GM12878 (cell line): Measurements from ENCODE around the gene DIAPH3. TPM values are rescaled to one million over a fixed set of nuclear protein-coding genes. Genes with fewer than 3 reads are reported as not detected.

ENCODE experiments used
- ATAC-seq: fragments of 200-7000 bp; cut with Tn5 transposase; 3 replicates; pipeline ENCODE4 v1.9.1; 2020; ENCODE audit warnings: mild to moderate bottlenecking, moderate library complexity
- BruUV-seq: library from RNA; stranded (reverse); fragments of 400-500 nt; replicated peaks from 2 replicates; lab custom pipeline; 2021; lab: Mats Ljungman, UMichigan
- CTCF ChIA-PET: fragments of 300-600 bp; sonication (Branson Sonifier 250); formaldehyde crosslinking; extraction: SDS; loops from one replicate; lab custom pipeline; 2021; ENCODE audit warnings: inconsistent platforms; lab: Yijun Ruan, JAX
- POLR2A ChIA-PET: fragments of 350-600 bp; formaldehyde crosslinking; extraction: SDS; loops from one replicate; lab custom pipeline; 2021; ENCODE audit warnings: inconsistent platforms; lab: Charles Lee
- RAD21 ChIA-PET: fragments of 300-600 bp; sonication (Branson Sonifier 250); formaldehyde crosslinking; loops from one replicate; lab custom pipeline; 2023; ENCODE audit warnings: antibody characterized with exemption; ENCODE audit not compliant: unreplicated experiment; lab: Charles Lee
- SMC1A ChIA-PET: fragments of 300-600 bp; sonication (Branson Sonifier 250); formaldehyde crosslinking; loops from one replicate; lab custom pipeline; 2023; ENCODE audit not compliant: unreplicated experiment, uncharacterized antibody; lab: Charles Lee
- DNase-seq: peaks from one replicate; pipeline ENCODE4 v3.0.0-alpha.2; 2011; ENCODE audit warnings: low read depth, low spot score
- FAIRE-seq: peaks from 3 replicates; lab custom pipeline; 2011; peaks lifted over from hg19 to GRCh38; lab: Jason Lieb, UNC
- H2AFZ ChIP-seq: 2 replicates; pipeline ENCODE4 v1.6.0; 2011; ENCODE audit warnings: low read depth, low read length, control low read depth; ENCODE audit not compliant: control insufficient read depth
- H3K27ac ChIP-seq: 2 replicates; pipeline ENCODE4 v1.5.1; 2011; ENCODE audit warnings: control low read depth; ENCODE audit not compliant: control insufficient read depth, insufficient read depth
- H3K27me3 ChIP-seq, 2 experiments: replicated peaks in 1 of 2; 2 replicates each; pipeline versions ENCODE4 v1.6.0 to v1.6.1; 2011; ENCODE audit warnings: low read length in 1 of 2; ENCODE audit not compliant: control insufficient read depth in 2 of 2, insufficient read depth in 2 of 2
- H3K36me3 ChIP-seq, 2 experiments: 2 replicates each; pipeline ENCODE4 v1.5.1; 2011; ENCODE audit warnings: low read length in 1 of 2; ENCODE audit not compliant: control insufficient read depth in 2 of 2, insufficient read depth in 2 of 2
- H3K4me1 ChIP-seq: 2 replicates; pipeline ENCODE4 v1.6.1; 2011; ENCODE audit warnings: mild to moderate bottlenecking, low read length, moderate library complexity, mixed read lengths; ENCODE audit not compliant: control insufficient read depth, insufficient read depth
- H3K4me2 ChIP-seq: 2 replicates; pipeline ENCODE4 v1.6.0; 2011; ENCODE audit warnings: control low read depth; ENCODE audit not compliant: control insufficient read depth, insufficient read depth
- H3K4me3 ChIP-seq: fragments of 200-600 bp; sonication (generic); 2 replicates; pipeline ENCODE4 v1.5.1; 2016
- H3K79me2 ChIP-seq: 2 replicates; pipeline ENCODE4 v1.6.0; 2011; ENCODE audit warnings: low read length; ENCODE audit not compliant: control insufficient read depth, insufficient read depth
- H3K9ac ChIP-seq: 2 replicates; pipeline ENCODE4 v1.8.0; 2011; ENCODE audit warnings: low read length, control low read depth, mixed read lengths; ENCODE audit not compliant: control insufficient read depth, insufficient read depth
- H3K9me3 ChIP-seq: replicated peaks from 3 replicates; pipeline ENCODE4 v1.5.1; 2011; ENCODE audit warnings: mild to moderate bottlenecking, low read length; ENCODE audit not compliant: control insufficient read depth, insufficient read depth
- H4K20me1 ChIP-seq: 2 replicates; pipeline ENCODE4 v1.6.0; 2011; ENCODE audit not compliant: control insufficient read depth, insufficient read depth
- CBFB ChIP-seq: IDR thresholded peaks from 2 replicates; pipeline ENCODE4 v1.6.1; 2016; ENCODE audit warnings: antibody characterized with exemption, low read depth
- CHD2 ChIP-seq: IDR thresholded peaks from 2 replicates; pipeline ENCODE4 v1.6.1; 2011; ENCODE audit warnings: low read depth, low read length, improper control_type of control experiment, borderline replicate concordance
- HCFC1 ChIP-seq: fragments of 150-350 bp; IDR thresholded peaks from 2 replicates; pipeline ENCODE4 v1.6.1; 2014; ENCODE audit warnings: low read length
- IRF4 ChIP-seq: IDR thresholded peaks from 2 replicates; pipeline ENCODE4 v1.6.1; 2011; ENCODE audit warnings: low read depth, low read length
- MYB ChIP-seq: fragments of 150-350 bp; IDR thresholded peaks from 2 replicates; pipeline ENCODE4 v1.6.1; 2014; ENCODE audit warnings: mild to moderate bottlenecking, low read depth, low read length, borderline replicate concordance
- PAX5 ChIP-seq: IDR thresholded peaks from 2 replicates; pipeline ENCODE4 v1.6.1; 2011; ENCODE audit warnings: low read depth, low read length, borderline replicate concordance
- RAD51 ChIP-seq: fragments of 450-650 bp; IDR thresholded peaks from 2 replicates; pipeline ENCODE4 v1.6.1; 2016; ENCODE audit warnings: moderate library complexity, mild to moderate bottlenecking, inconsistent platforms
- TAF1 ChIP-seq: IDR thresholded peaks from 2 replicates; pipeline ENCODE4 v1.6.1; 2011; ENCODE audit warnings: mild to moderate bottlenecking, low read depth, low read length, borderline replicate concordance
- ZNF622 ChIP-seq: fragments of 450-650 bp; IDR thresholded peaks from 2 replicates; pipeline ENCODE4 v1.6.1; 2017; ENCODE audit warnings: mild to moderate bottlenecking, inconsistent platforms
- WGBS: methylation state at CpG from one replicate; pipeline ENCODE4 v1.1.6; 2016; ENCODE audit warnings: low lambda C conversion rate; ENCODE audit not compliant: insufficient replicate concordance, insufficient coverage; ENCODE audit errors: missing lambda C conversion rate; 5-methylcytosine and 5-hydroxymethylcytosine counted together
- in situ Hi-C: fragments of 300-500 bp; cut with MboI; formaldehyde crosslinking; loops from 9 replicates; pipeline ENCODE4 v1.14.3; 2018; ENCODE audit warnings: mixed read lengths
- intact Hi-C: fragments of 100-400 bp; cut with micrococcal nuclease; formaldehyde crosslinking; loops from one replicate; pipeline ENCODE4 v1.14.2; 2022; ENCODE audit not compliant: unreplicated experiment
- polyA plus RNA-seq, 11 experiments: library from polyadenylated mRNA; depleted of rRNA in 4 of 11; unstranded in 6 of 11; stranded (reverse) in 5 of 11; fragments of >200 nt; fragmentation: Nextera tagmentation in 4 of 11; fragmentation: Illumina TruSeq in 1 of 11; extraction: Ambion mirVana in 4 of 11; extraction: Trizol in 1 of 11; gene quantifications; 1 replicate in 1 of 11; 2 replicates in 10 of 11; pipeline versions ENCODE4 v1.2.1 to v1.2.3, GENCODE V29; 2011 to 2016; ENCODE audit warnings: inconsistent platforms in 2 of 11, missing spikeins in 2 of 11, low read depth in 1 of 11
- total RNA-seq, 4 experiments: library from RNA; depleted of rRNA in 3 of 4; stranded (reverse); fragments of >200 nt in 3 of 4; fragmentation: Illumina TruSeq in 1 of 4; extraction: Trizol in 1 of 4; gene quantifications; 2 replicates each; pipeline versions ENCODE4 v1.2.1 to v1.2.3, GENCODE V29; 2013 to 2021
- TF ChIP-seq, protein P1 (sequence below): IDR thresholded peaks from 2 replicates; pipeline ENCODE4 v1.6.1; 2011; ENCODE audit warnings: mild to moderate bottlenecking, low read depth, low read length, moderate library complexity; ENCODE audit not compliant: insufficient replicate concordance
- TF ChIP-seq, protein P2 (sequence below): IDR thresholded peaks from 2 replicates; pipeline ENCODE4 v1.6.1; 2012; ENCODE audit warnings: low read length, inconsistent platforms

DIAPH3 gene
- total and polyA plus RNA-seq, 10 of the 15 experiments (the other 5 are each of a cell fraction or from before 2014, with no cell fraction given): 10.1 to 25.2 (median 15.4) TPM

DNA sequence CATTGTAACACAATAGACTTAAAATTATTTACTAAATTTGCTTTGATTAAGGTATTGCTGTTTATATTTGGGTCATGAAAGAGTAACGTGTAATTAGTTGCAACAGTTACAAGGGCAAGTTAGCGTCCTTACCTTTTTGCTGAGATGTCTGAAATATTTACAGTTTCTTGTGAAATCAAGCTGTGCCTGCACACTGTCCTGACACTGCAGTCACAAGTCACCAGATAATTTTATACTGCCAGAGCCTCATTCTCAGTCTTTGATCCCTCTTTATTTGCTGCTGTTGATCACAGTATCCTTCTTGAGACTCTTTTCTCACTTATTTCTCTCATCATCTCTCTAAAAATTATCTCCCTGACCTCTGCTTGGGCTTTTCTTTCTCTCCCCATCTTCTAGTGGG, 8.4 kb upstream of the DIAPH3 start:
- ChIA-PET SMC1A (no interaction called here), CTCF (no interaction called here), POLR2A (no interaction called here), RAD21 (no interaction called here)
- H3K4me3 ChIP-seq: no peak overlapping the region
- H3K27ac ChIP-seq: no peak overlapping the region
- no peaks in the 10 kb centered on the region for H4K20me1 ChIP-seq
- H3K79me2 ChIP-seq: no peaks in the 10 kb centered on the region
- H3K36me3 ChIP-seq: no peaks in the 10 kb centered on the region
- ATAC-seq (no peak), FAIRE-seq (no peak), DNase-seq (no peak)
- 32% methylated on average over 2 of the region's 2 CpGs for WGBS
- no peaks in the 10 kb centered on the region for H3K9me3 ChIP-seq
- no peak overlapping the region for H3K9ac ChIP-seq
- no peak for TF ChIP-seq RAD51
- no peaks in the 10 kb centered on the region for H3K4me1 ChIP-seq
- no peak overlapping the region for H3K4me2 ChIP-seq
- intact Hi-C loops: loop anchor here (10.0 kb wide), 1 partner anchor 517 kb away; no protein-coding TSS in a partner anchor
- BruUV-seq: no TSS peak
- H3K27me3 ChIP-seq: no peaks in the 10 kb centered on the region
- in situ Hi-C loops: no loop called here
- H2AFZ ChIP-seq: no peak overlapping the region

DNA sequence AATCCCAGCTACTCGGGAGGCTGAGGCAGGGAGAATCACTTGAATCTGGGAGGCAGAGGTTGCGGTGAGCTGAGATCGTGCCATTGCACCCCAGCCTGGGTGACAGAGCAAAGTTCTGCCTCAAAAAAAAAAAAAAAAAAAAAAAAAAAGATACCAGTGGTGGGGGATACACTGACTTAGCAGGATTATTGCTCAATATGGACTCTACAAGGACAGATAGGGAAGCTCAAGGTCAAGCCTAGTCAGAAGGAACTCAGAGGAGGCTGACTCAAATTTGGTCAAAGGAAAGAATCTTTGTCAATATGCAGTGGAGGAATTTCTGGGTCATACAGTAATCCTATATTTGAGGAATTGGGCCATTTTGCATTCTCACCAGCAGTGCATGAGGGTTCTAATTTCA, 6.7 kb upstream of the DIAPH3 start:
- ChIA-PET SMC1A (interaction anchor here (1.3 kb wide), 1 partner anchor 10 kb away, joined by 3 read pairs; no protein-coding TSS in a partner anchor), POLR2A (no interaction called here), RAD21 (no interaction called here), CTCF (no interaction called here)
- in situ Hi-C loops: no loop called here
- 83% methylated on average over 1 of the region's 3 CpGs for WGBS
- Histone ChIP-seq H3K27ac (no peak overlapping the region), H3K36me3 (no peaks in the 10 kb centered on the region), H3K9me3 (no peaks in the 10 kb centered on the region), H3K4me2 (no peak overlapping the region), H3K4me3 (no peak overlapping the region), H3K4me1 (no peaks in the 10 kb centered on the region), H4K20me1 (no peaks in the 10 kb centered on the region), H2AFZ (no peak overlapping the region), H3K79me2 (no peaks in the 10 kb centered on the region; the same call in 1 of the 2 replicates), H3K9ac (no peak overlapping the region), H3K27me3 (no peaks in the 10 kb centered on the region)
- FAIRE-seq: no peak
- no TSS peak for BruUV-seq
- TF ChIP-seq ZNF622 (no peak), MYB (no peak), CBFB (no peak), TAF1 (no peak), CHD2 (no peak), HCFC1 (no peak), PAX5 (no peak), IRF4 (no peak)
- TF ChIP-seq, protein P1, sequence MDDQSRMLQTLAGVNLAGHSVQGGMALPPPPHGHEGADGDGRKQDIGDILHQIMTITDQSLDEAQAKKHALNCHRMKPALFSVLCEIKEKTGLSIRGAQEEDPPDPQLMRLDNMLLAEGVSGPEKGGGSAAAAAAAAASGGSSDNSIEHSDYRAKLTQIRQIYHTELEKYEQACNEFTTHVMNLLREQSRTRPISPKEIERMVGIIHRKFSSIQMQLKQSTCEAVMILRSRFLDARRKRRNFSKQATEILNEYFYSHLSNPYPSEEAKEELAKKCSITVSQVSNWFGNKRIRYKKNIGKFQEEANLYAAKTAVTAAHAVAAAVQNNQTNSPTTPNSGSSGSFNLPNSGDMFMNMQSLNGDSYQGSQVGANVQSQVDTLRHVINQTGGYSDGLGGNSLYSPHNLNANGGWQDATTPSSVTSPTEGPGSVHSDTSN: no peak
- TF ChIP-seq, protein P2, sequence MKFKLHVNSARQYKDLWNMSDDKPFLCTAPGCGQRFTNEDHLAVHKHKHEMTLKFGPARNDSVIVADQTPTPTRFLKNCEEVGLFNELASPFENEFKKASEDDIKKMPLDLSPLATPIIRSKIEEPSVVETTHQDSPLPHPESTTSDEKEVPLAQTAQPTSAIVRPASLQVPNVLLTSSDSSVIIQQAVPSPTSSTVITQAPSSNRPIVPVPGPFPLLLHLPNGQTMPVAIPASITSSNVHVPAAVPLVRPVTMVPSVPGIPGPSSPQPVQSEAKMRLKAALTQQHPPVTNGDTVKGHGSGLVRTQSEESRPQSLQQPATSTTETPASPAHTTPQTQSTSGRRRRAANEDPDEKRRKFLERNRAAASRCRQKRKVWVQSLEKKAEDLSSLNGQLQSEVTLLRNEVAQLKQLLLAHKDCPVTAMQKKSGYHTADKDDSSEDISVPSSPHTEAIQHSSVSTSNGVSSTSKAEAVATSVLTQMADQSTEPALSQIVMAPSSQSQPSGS: no peak
- no peak for DNase-seq
- no peak for ATAC-seq
- intact Hi-C loops: loop anchor here (10.0 kb wide), 1 partner anchor 516 kb away; no protein-coding TSS in a partner anchor
